H9 (cell line): ENCODE results near the gene HAUS8. TPM values are rescaled to one million over a fixed set of nuclear protein-coding genes. Genes with fewer than 3 reads are reported as not detected.

Experiments
- DNase-seq: peaks from one replicate; pipeline ENCODE4 v3.0.0-alpha.2; 2017
- H2AFZ ChIP-seq: one replicate; pipeline ENCODE4 v1.6.1; 2013; ENCODE audit warnings: mild to moderate bottlenecking, low read length, control low read depth, moderate library complexity
- H2AK5ac ChIP-seq: 2 replicates; pipeline ENCODE4 v1.6.1; 2013; ENCODE audit warnings: low read length, control low read depth, mixed read lengths; ENCODE audit not compliant: insufficient read length
- H2BK120ac ChIP-seq: one replicate; pipeline ENCODE4 v1.6.1; 2013; ENCODE audit warnings: low read depth, mild to moderate bottlenecking, low read length, control low read depth, inconsistent platforms; ENCODE audit not compliant: poor library complexity, severe bottlenecking
- H2BK12ac ChIP-seq: 2 replicates; pipeline ENCODE4 v1.6.1; 2013; ENCODE audit warnings: low read length, control low read depth, mixed read lengths, low read depth; ENCODE audit not compliant: insufficient read length
- H2BK15ac ChIP-seq: 2 replicates; pipeline ENCODE4 v1.6.1; 2013; ENCODE audit warnings: low read depth, low read length, control low read depth
- H2BK20ac ChIP-seq: one replicate; pipeline ENCODE4 v1.6.1; 2013; ENCODE audit warnings: low read depth, mild to moderate bottlenecking, low read length, control low read depth, inconsistent platforms; ENCODE audit not compliant: poor library complexity, severe bottlenecking
- H2BK5ac ChIP-seq: 2 replicates; pipeline ENCODE4 v1.6.1; 2013; ENCODE audit warnings: low read length, control low read depth, mixed read lengths; ENCODE audit not compliant: insufficient read length
- H3K14ac ChIP-seq: 2 replicates; pipeline ENCODE4 v1.6.1; 2013; ENCODE audit warnings: low read length, control low read depth; ENCODE audit not compliant: insufficient read depth
- H3K18ac ChIP-seq: 2 replicates; pipeline ENCODE4 v1.6.1; 2013; ENCODE audit warnings: low read depth, mild to moderate bottlenecking, mixed read lengths, low read length, control low read depth; ENCODE audit not compliant: insufficient read length
- H3K23ac ChIP-seq: 2 replicates; pipeline ENCODE4 v1.6.1; 2013; ENCODE audit warnings: low read length, control low read depth, mixed read lengths, low read depth; ENCODE audit not compliant: insufficient read length
- H3K23me2 ChIP-seq: 2 replicates; pipeline ENCODE4 v1.6.1; 2013; ENCODE audit warnings: low read depth, mild to moderate bottlenecking, mixed read lengths, low read length, control low read depth; ENCODE audit not compliant: insufficient read length, poor library complexity, severe bottlenecking
- H3K27ac ChIP-seq: 2 replicates; pipeline ENCODE4 v1.5.1; 2013; ENCODE audit warnings: low read length, control low read depth, mixed read lengths, low read depth; ENCODE audit not compliant: insufficient read length
- H3K27me3 ChIP-seq: 2 replicates; pipeline ENCODE4 v1.6.1; 2013; ENCODE audit warnings: low read length, control low read depth, inconsistent platforms; ENCODE audit not compliant: insufficient read depth
- H3K4ac ChIP-seq: 2 replicates; pipeline ENCODE4 v1.6.1; 2013; ENCODE audit warnings: low read depth, mild to moderate bottlenecking, control low read depth, inconsistent platforms, low read length, moderate library complexity
- H3K4me1 ChIP-seq: 2 replicates; pipeline ENCODE4 v1.6.1; 2013; ENCODE audit warnings: low read length, control low read depth, inconsistent platforms; ENCODE audit not compliant: insufficient read depth
- H3K4me2 ChIP-seq: 2 replicates; pipeline ENCODE4 v1.6.1; 2013; ENCODE audit warnings: low read length, control low read depth, mixed read lengths; ENCODE audit not compliant: insufficient read length, insufficient read depth
- H3K56ac ChIP-seq: 2 replicates; pipeline ENCODE4 v1.6.1; 2013; ENCODE audit warnings: low read depth, mild to moderate bottlenecking, mixed read lengths, low read length, control low read depth; ENCODE audit not compliant: insufficient read length
- H3K79me1 ChIP-seq: 2 replicates; pipeline ENCODE4 v1.6.1; 2013; ENCODE audit warnings: low read depth, mild to moderate bottlenecking, moderate library complexity, low read length, control low read depth, inconsistent platforms; ENCODE audit not compliant: insufficient read depth, poor library complexity, severe bottlenecking
- H3K79me2 ChIP-seq: 2 replicates; pipeline ENCODE4 v1.6.1; 2013; ENCODE audit warnings: low read length, control low read depth, inconsistent platforms; ENCODE audit not compliant: insufficient read depth
- H3K9ac ChIP-seq: 2 replicates; pipeline ENCODE4 v1.6.1; 2013; ENCODE audit warnings: low read length, control low read depth, mixed read lengths; ENCODE audit not compliant: insufficient read length; ENCODE audit errors: extremely low read depth
- H3K9me3 ChIP-seq: one replicate; pipeline ENCODE4 v1.6.1; 2013; ENCODE audit warnings: low read depth, low read length, inconsistent platforms; ENCODE audit not compliant: control insufficient read depth
- H3T11ph ChIP-seq: one replicate; pipeline ENCODE4 v1.6.1; 2013; ENCODE audit warnings: mild to moderate bottlenecking, low read length, control low read depth, inconsistent platforms
- H4K20me1 ChIP-seq: one replicate; pipeline ENCODE4 v1.6.1; 2013; ENCODE audit not compliant: control insufficient read depth, insufficient read length, insufficient read depth
- H4K5ac ChIP-seq: 2 replicates; pipeline ENCODE4 v1.6.1; 2013; ENCODE audit warnings: low read depth, mild to moderate bottlenecking, mixed read lengths, low read length, control low read depth; ENCODE audit not compliant: insufficient read length
- H4K8ac ChIP-seq: replicated peaks from 2 replicates; pipeline ENCODE4 v1.6.1; 2013; ENCODE audit warnings: low read length, control low read depth, mixed read lengths, low read depth; ENCODE audit not compliant: insufficient read length
- H4K91ac ChIP-seq: 2 replicates; pipeline ENCODE4 v1.6.1; 2013; ENCODE audit warnings: low read depth, mild to moderate bottlenecking, moderate library complexity, mixed read lengths, low read length, control low read depth; ENCODE audit not compliant: insufficient read length
- H3K27ac Mint-ChIP-seq, 3 experiments: 2 replicates in 2 of 3; 3 replicates in 1 of 3; pipeline ENCODE4 v1.8.0; 2020 to 2021; ENCODE audit warnings: mixed read lengths in 3 of 3, mild to moderate bottlenecking in 1 of 3, moderate library complexity in 1 of 3
- H3K27me3 Mint-ChIP-seq: 2 replicates; pipeline ENCODE4 v1.8.0; 2021; ENCODE audit warnings: low read depth, mild to moderate bottlenecking, moderate library complexity, mixed read lengths
- H3K36me3 Mint-ChIP-seq, 3 experiments: 2 replicates in 2 of 3; 3 replicates in 1 of 3; pipeline ENCODE4 v1.8.0; 2020 to 2021; ENCODE audit warnings: low read depth in 3 of 3, mixed read lengths in 3 of 3; ENCODE audit not compliant: insufficient read depth in 1 of 3
- H3K4me1 Mint-ChIP-seq, 2 experiments: 2 replicates each; pipeline ENCODE4 v1.8.0; 2020; ENCODE audit warnings: mixed read lengths in 2 of 2
- H3K4me3 Mint-ChIP-seq, 2 experiments: 2 replicates in 1 of 2; 3 replicates in 1 of 2; pipeline ENCODE4 v1.8.0; 2020 to 2021; ENCODE audit warnings: mild to moderate bottlenecking in 2 of 2, mixed read lengths in 2 of 2, moderate library complexity in 1 of 2
- H3K9me3 Mint-ChIP-seq, 2 experiments: 2 replicates in 1 of 2; 3 replicates in 1 of 2; pipeline ENCODE4 v1.8.0; 2020; ENCODE audit warnings: mild to moderate bottlenecking in 2 of 2, mixed read lengths in 2 of 2, moderate library complexity in 1 of 2
- WGBS: extraction: QIAGEN DNeasy Blood & Tissue Kit; methylation state at CpG from one replicate; pipeline ENCODE4 v1.1.7; 2013; ENCODE audit warnings: missing lambda C conversion rate, low lambda C conversion rate, mixed read lengths; ENCODE audit not compliant: insufficient read length; ENCODE audit errors: extremely low coverage; 5-methylcytosine and 5-hydroxymethylcytosine counted together
- total RNA-seq: library from RNA; stranded (reverse); gene quantifications from 2 replicates; pipeline ENCODE4 v1.2.1, GENCODE V29; 2021
- TF ChIP-seq, protein P1 (sequence below): fragments of 200-600 bp; sonication (generic); conservative IDR thresholded peaks from 3 replicates; pipeline ENCODE4 v1.8.0; 2021; ENCODE audit warnings: antibody characterized with exemption, mild to moderate bottlenecking

The HAUS8 gene
- total RNA-seq, 1 experiment from 2014 or later, result 27.8 TPM

DNA sequence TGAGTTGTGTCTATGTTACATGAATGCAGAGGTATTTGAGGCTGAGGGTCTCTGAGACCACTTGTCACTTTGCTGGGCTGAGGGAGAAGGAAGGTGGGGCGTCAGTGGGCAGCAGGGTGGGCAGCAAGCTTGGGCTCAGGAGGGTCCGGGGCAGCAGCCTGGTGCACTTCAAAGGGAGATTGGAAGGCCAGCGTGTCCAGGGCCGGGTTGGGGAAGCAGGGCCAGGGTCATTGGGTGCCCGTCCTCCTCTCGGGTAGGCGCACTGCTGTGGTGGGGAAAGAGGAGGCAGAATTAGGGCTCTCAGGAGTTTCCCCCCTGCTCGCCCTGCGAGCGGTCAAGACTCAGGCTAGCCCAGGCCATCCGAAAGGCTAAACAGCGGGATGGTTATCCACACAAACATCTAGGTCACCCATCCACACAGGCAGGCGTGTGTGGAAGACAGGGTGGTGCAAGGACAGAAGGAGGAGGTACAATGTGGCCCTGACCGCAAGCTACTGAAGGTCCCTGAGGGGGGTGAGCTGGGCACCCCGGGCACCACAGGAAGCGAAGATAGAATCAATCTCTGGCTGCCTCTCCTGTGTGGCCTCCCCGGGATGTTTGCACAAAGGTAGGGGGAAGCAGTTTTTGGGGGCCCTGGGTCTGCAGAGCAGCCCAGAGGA, 38.0 kb upstream of the HAUS8 start:
- Histone ChIP-seq H3K4ac (no peak overlapping the region), H4K5ac (no peak overlapping the region), H3K4me2 (no peak overlapping the region), H3K79me1 (no peaks in the 10 kb centered on the region), H3K23me2 (no peaks in the 10 kb centered on the region), H3K23ac (no peak overlapping the region), H3K27ac (no peak overlapping the region), H3K79me2 (no peaks in the 10 kb centered on the region), H2AFZ (no peak overlapping the region), H2BK20ac (no peak overlapping the region), H4K20me1 (peaks cover 2% of the 10 kb centered on the region), H4K8ac (no peak overlapping the region), H3K18ac (no peak overlapping the region), H3K27me3 (no peaks in the 10 kb centered on the region), H3T11ph (no peak overlapping the region), H2AK5ac (no peak overlapping the region), H3K9me3 (no peaks in the 10 kb centered on the region), H2BK5ac (no peak overlapping the region), H3K14ac (0 out of 2 replicates have a peak overlapping the region, but pooled peaks have one; percentile 0), H2BK120ac (no peak overlapping the region), H3K9ac (no peak overlapping the region), H4K91ac (peak overlapping the region; percentile 15), H2BK15ac (no peak overlapping the region), H3K56ac (no peak overlapping the region), H2BK12ac (no peak overlapping the region), H3K4me1 (peaks cover 7% of the 10 kb centered on the region; the same call in 1 of the 2 replicates)
- no CpG with 5 or more reads among the region's 17 CpGs for WGBS
- no peak for DNase-seq
- TF ChIP-seq, protein P1, sequence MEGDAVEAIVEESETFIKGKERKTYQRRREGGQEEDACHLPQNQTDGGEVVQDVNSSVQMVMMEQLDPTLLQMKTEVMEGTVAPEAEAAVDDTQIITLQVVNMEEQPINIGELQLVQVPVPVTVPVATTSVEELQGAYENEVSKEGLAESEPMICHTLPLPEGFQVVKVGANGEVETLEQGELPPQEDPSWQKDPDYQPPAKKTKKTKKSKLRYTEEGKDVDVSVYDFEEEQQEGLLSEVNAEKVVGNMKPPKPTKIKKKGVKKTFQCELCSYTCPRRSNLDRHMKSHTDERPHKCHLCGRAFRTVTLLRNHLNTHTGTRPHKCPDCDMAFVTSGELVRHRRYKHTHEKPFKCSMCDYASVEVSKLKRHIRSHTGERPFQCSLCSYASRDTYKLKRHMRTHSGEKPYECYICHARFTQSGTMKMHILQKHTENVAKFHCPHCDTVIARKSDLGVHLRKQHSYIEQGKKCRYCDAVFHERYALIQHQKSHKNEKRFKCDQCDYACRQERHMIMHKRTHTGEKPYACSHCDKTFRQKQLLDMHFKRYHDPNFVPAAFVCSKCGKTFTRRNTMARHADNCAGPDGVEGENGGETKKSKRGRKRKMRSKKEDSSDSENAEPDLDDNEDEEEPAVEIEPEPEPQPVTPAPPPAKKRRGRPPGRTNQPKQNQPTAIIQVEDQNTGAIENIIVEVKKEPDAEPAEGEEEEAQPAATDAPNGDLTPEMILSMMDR, result no peak
- Mint-ChIP-seq H3K9me3 (no peaks in the 10 kb centered on the region; a peak in 1 of 5 replicates), H3K4me3 (peak overlapping the region in 1 of 2 experiments; percentile 25; a peak in 2 of 5 replicates), H3K36me3 (peaks cover 12 to 20% (median 13%) of the 10 kb centered on the region in 3 experiments; a peak in 5 of 7 replicates), H3K4me1 (peaks cover 27 to 34% of the 10 kb centered on the region in 2 experiments), H3K27me3 (no peaks in the 10 kb centered on the region; the same call in none of the 2 replicates), H3K27ac (peak overlapping the region; percentile 9 to 85 (median 65))
